ENCODE measurements around the gene CDH6. TPM values are rescaled to one million over a fixed set of nuclear protein-coding genes. Genes with fewer than 3 reads are reported as not detected.

The CDH6 gene
- total and polyA plus RNA-seq, 12 donors, result 1.1 to 7.5 (median 3.4) TPM

DNA sequence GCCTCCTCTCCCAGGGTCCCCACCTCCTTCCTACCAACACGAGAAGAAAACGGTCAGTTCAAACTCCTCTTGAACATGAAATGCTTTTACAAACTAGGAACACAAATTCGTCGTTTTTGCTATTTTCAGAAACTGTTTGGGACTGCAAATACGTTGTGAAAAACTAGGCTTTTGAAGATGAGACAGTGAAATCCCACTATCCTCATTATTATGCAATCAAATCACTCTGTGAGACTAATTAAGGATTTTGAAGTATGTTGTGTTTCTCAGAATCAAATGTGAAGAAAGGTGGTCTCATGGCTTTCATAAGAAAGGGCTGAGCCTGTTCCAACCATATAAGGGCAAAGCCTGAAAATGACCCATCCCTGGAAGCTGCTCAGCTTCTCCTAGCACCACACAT lies 33.2 kb downstream of the CDH6 start:
- intact Hi-C loops (cut with DNase I), result loop anchor here in 1 of 10 donors (5.0 kb wide), 1 partner anchor 34 kb away; the partner anchor contains the start of gene CDH6
- peak in 1 of 8 donors; percentile 45 for ATAC-seq

DNA sequence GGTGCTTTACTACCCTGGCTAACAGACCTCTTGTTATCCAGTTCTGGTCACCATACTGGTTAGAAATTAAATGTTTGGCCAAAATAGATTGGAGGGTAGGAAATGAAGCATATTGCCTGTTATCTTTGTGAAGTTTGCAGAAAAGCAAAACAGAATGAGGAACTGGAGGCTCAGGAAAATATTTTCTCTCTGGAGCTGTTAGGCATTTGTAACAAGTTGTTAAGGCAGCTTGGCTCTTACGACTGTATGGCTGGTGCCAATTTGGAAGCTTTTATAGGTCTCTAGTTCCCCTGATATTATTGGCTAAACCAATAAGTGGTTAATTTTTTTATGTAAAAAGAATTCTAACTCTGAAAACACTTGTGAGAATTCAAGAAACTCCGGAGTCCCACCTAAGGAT lies 35.8 kb downstream of the CDH6 start:
- H3K36me3 ChIP-seq, result no peaks in the 10 kb centered on the region
- peaks cover 0 to 28% (median 10%) of the 10 kb centered on the region in 9 donors for H3K4me1 ChIP-seq
- no peaks in the 10 kb centered on the region for H3K9me3 ChIP-seq
- H3K27me3 ChIP-seq, result peaks cover 0 to 5% (median 0%) of the 10 kb centered on the region in 7 donors
- TF ChIP-seq, protein P1, sequence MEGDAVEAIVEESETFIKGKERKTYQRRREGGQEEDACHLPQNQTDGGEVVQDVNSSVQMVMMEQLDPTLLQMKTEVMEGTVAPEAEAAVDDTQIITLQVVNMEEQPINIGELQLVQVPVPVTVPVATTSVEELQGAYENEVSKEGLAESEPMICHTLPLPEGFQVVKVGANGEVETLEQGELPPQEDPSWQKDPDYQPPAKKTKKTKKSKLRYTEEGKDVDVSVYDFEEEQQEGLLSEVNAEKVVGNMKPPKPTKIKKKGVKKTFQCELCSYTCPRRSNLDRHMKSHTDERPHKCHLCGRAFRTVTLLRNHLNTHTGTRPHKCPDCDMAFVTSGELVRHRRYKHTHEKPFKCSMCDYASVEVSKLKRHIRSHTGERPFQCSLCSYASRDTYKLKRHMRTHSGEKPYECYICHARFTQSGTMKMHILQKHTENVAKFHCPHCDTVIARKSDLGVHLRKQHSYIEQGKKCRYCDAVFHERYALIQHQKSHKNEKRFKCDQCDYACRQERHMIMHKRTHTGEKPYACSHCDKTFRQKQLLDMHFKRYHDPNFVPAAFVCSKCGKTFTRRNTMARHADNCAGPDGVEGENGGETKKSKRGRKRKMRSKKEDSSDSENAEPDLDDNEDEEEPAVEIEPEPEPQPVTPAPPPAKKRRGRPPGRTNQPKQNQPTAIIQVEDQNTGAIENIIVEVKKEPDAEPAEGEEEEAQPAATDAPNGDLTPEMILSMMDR (IDR thresholded peaks at IDR 0.05), result no peak
- intact Hi-C loops (cut with DNase I), result loop anchor here in 1 of 10 donors (5.0 kb wide), 1 partner anchor 37 kb away; the partner anchor contains the start of gene CDH6
- WGBS, 2 donors, result 49 to 51% methylated on average over 2 of the region's 2 CpGs
- no peak for DNase-seq
- H3K27ac ChIP-seq, result peak overlapping the region in 2 of 10 donors; percentile 15 to 36
- no peak overlapping the region for H3K4me3 ChIP-seq
- ATAC-seq, result no peak

More for the DNA sequence above, 33.2 kb downstream of the CDH6 start:
- H3K4me3 ChIP-seq, result no peak overlapping the region
- H3K9me3 ChIP-seq, result no peaks in the 10 kb centered on the region
- H3K27me3 ChIP-seq, result peaks cover 0 to 5% (median 0%) of the 10 kb centered on the region in 7 donors
- 69 to 74% methylated on average over 5 of the region's 5 CpGs for WGBS, 2 donors
- H3K27ac ChIP-seq, result peak overlapping the region in 3 of 10 donors; percentile 16 to 38 (median 19)
- peaks cover 0 to 18% (median 4%) of the 10 kb centered on the region in 9 donors for H3K4me1 ChIP-seq
- TF ChIP-seq, protein P1 (IDR thresholded peaks at IDR 0.05), result no peak
- H3K36me3 ChIP-seq, result no peaks in the 10 kb centered on the region
- DNase-seq, result no peak

DNA sequence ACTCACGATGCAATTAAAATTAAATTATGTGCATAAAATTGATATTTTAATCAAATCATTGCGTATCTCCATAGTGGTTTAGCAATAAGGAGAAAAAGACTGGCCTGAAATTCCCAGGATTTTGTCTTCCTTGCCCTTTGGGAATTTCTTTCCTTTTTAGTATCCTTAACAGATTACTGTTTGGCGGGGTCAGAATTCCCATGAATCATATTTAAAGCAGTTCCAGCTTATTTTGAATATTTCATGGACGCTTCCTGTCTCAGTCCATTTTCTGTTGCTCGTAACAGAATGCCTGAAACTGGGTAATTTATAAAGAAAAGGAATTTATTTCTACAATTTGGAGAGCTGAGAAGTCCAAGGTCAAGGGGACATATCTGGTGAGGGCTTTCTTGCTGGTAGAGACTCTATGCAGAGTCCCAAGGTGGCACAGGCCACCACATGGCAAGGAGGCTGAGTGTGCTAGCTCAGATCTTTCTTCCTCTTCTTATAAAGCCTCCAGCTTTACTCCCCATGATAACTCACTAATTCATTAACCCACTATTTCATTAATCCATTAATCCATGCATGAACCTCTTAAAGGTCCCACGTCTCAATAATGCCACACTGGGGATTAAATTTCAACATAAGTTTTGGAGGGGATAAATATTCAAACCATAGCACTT lies 37.8 kb downstream of the CDH6 start:
- no peaks in the 10 kb centered on the region for H3K36me3 ChIP-seq
- TF ChIP-seq, protein P1 (IDR thresholded peaks at IDR 0.05), result no peak
- peaks cover 0 to 28% (median 10%) of the 10 kb centered on the region in 9 donors for H3K4me1 ChIP-seq
- DNase-seq, result no peak
- peak overlapping the region in 7 of 10 donors; percentile 6 to 65 (median 37) for H3K27ac ChIP-seq
- H3K9me3 ChIP-seq, result no peaks in the 10 kb centered on the region
- H3K4me3 ChIP-seq, result no peak overlapping the region
- H3K27me3 ChIP-seq, result no peaks in the 10 kb centered on the region
- intact Hi-C loops (cut with DNase I), result loop anchor here in 6 of 10 donors (5.0 to 10.0 kb wide), 4 partner anchors 39 to 829 kb away; partner anchors contain the start of gene CDH6 (in 1 of the 6)
- WGBS, 2 donors, result 58 to 66% methylated on average over 6 of the region's 6 CpGs
- ATAC-seq, result peak in 4 of 8 donors; percentile 26 to 73 (median 47)

DNA sequence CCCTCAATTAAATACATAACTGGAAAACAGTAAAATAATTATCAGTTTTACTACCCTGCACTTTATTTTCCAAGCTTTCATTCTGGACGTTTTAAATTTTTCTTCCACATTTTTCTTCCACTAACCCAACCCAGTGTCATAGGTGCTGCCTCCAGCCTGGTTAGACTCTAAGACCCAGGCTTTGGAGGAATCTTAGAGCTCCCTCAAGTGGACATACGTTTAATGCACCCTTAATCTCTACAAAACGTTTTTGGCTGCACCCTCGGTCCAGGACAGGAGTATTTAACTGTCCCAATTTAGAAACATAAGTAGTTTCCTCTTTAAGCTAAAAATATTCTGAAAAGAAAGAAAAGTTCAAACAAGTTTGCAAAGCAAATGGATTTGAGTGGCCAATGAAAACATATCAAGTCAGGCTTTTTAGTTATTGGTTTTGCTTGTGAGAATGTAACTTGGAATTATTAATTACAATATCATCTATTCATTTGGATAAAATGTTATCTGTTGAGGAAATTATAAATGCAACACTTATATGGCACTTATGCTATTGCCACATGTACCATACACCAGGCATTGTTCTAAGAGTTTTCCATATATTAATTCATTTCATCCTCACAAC lies 38.9 kb downstream of the CDH6 start:
- no peak overlapping the region for H3K4me3 ChIP-seq

More for the DNA sequence above, 38.9 kb downstream of the CDH6 start:
- DNase-seq (peak in 1 of 2 donors; percentile 66), ATAC-seq (peak; percentile 81 to 92 (median 90))
- Histone ChIP-seq H3K9me3 (no peaks in the 10 kb centered on the region), H3K27me3 (no peaks in the 10 kb centered on the region), H3K27ac (peak overlapping the region in 4 of 10 donors; percentile 37 to 65 (median 58)), H3K4me1 (peaks cover 0 to 28% (median 10%) of the 10 kb centered on the region in 9 donors), H3K36me3 (no peaks in the 10 kb centered on the region)
- 1 to 2% methylated on average over 4 of the region's 4 CpGs for WGBS, 2 donors
- TF ChIP-seq, protein P1 (IDR thresholded peaks at IDR 0.05), result peak; percentile 43 to 78 (median 71)
- intact Hi-C loops (cut with DNase I), result loop anchor here in 7 of 10 donors (2.0 to 10.0 kb wide), 5 partner anchors 40 to 832 kb away; partner anchors contain the start of gene CDH6 (in 1 of the 7)

Measured in heart right ventricle (tissue), 16 donors.